H1 (cell line): ENCODE results near the gene SKP2. TPM values are rescaled to one million over a fixed set of nuclear protein-coding genes. Genes with fewer than 3 reads are reported as not detected.

ENCODE experiments used
- CTCF ChIA-PET: fragments of 300-600 bp; sonication (Branson Sonifier 250); formaldehyde crosslinking; loops from one replicate; lab custom pipeline; 2021; ENCODE audit not compliant: partially characterized antibody; lab: Charles Lee
- POLR2A ChIA-PET: fragments of 300-600 bp; sonication (Branson Sonifier 250); formaldehyde crosslinking; loops from one replicate; lab custom pipeline; 2021; ENCODE audit warnings: inconsistent platforms; ENCODE audit not compliant: partially characterized antibody; lab: Charles Lee
- DNase-seq, 2 experiments: peaks; one replicate each; pipeline versions ENCODE4 v3.0.0 to v3.0.0-alpha.2; 2010 to 2022; ENCODE audit warnings: low spot score in 2 of 2, low read depth in 1 of 2, mixed read lengths in 1 of 2
- FAIRE-seq: peaks from 2 replicates; lab custom pipeline; 2011; peaks lifted over from hg19 to GRCh38; lab: Jason Lieb, UNC
- H2AFZ ChIP-seq: 2 replicates; pipeline ENCODE4 v1.8.1; 2012; ENCODE audit warnings: low read length, inconsistent platforms
- H2AK5ac ChIP-seq: 2 replicates; pipeline ENCODE4 v1.6.1; 2013; ENCODE audit warnings: low read depth, low read length
- H2BK120ac ChIP-seq: replicated peaks from 2 replicates; pipeline ENCODE3; 2013; ENCODE audit warnings: low read depth, low read length, inconsistent platforms
- H2BK12ac ChIP-seq: 2 replicates; pipeline ENCODE4 v1.6.1; 2013; ENCODE audit warnings: low read depth, low read length
- H2BK15ac ChIP-seq: 2 replicates; pipeline ENCODE4 v1.6.1; 2013; ENCODE audit warnings: low read length
- H2BK20ac ChIP-seq: 2 replicates; pipeline ENCODE4 v1.6.1; 2013; ENCODE audit warnings: low read length
- H2BK5ac ChIP-seq: 2 replicates; pipeline ENCODE4 v1.6.1; 2013; ENCODE audit warnings: low read depth, low read length
- H3K14ac ChIP-seq: 2 replicates; pipeline ENCODE4 v1.6.1; 2013; ENCODE audit warnings: inconsistent platforms; ENCODE audit not compliant: insufficient read length
- H3K18ac ChIP-seq: 2 replicates; pipeline ENCODE4 v1.6.1; 2013; ENCODE audit warnings: low read length; ENCODE audit errors: extremely low read depth
- H3K23ac ChIP-seq: 2 replicates; pipeline ENCODE4 v1.6.1; 2013; ENCODE audit warnings: inconsistent platforms; ENCODE audit not compliant: insufficient read length
- H3K23me2 ChIP-seq: 2 replicates; pipeline ENCODE4 v1.6.1; 2013; ENCODE audit warnings: low read depth, low read length
- H3K27ac ChIP-seq: 2 replicates; pipeline ENCODE4 v1.6.1; 2011; ENCODE audit warnings: low read depth, low read length, inconsistent platforms
- H3K27me3 ChIP-seq, 4 experiments: replicated peaks in 1 of 4; 1 replicate in 1 of 4; 2 replicates in 3 of 4; pipeline versions ENCODE4 v1.6.1 to v1.8.1; 2011 to 2013; ENCODE audit warnings: low read length in 3 of 4, mild to moderate bottlenecking in 3 of 4, inconsistent platforms in 2 of 4, mixed read lengths in 2 of 4, moderate library complexity in 1 of 4; ENCODE audit not compliant: control insufficient read depth in 3 of 4, insufficient read depth in 3 of 4; ENCODE audit errors: extremely low read depth in 1 of 4
- H3K36me3 ChIP-seq, 4 experiments: 2 replicates each; pipeline versions ENCODE4 v1.6.1 to v1.8.1; 2011 to 2013; ENCODE audit warnings: mild to moderate bottlenecking in 4 of 4, low read length in 3 of 4, moderate library complexity in 2 of 4, control low read depth in 1 of 4, inconsistent platforms in 1 of 4; ENCODE audit not compliant: insufficient read depth in 4 of 4, control insufficient read depth in 2 of 4
- H3K4ac ChIP-seq: replicated peaks from 2 replicates; pipeline ENCODE3; 2013; ENCODE audit warnings: low read length, low read depth, mixed read lengths, inconsistent platforms; ENCODE audit not compliant: insufficient read length
- H3K4me1 ChIP-seq, 4 experiments: replicated peaks in 1 of 4; 1 replicate in 1 of 4; 2 replicates in 3 of 4; pipeline versions ENCODE4 v1.6.1 to v1.8.1; 2011 to 2013; ENCODE audit warnings: low read length in 3 of 4, inconsistent platforms in 2 of 4, mixed read lengths in 1 of 4; ENCODE audit not compliant: insufficient read depth in 4 of 4, control insufficient read depth in 3 of 4
- H3K4me2 ChIP-seq, 2 experiments: 2 replicates each; pipeline versions ENCODE4 v1.6.1 to v1.8.1; 2011 to 2013; ENCODE audit warnings: low read depth in 2 of 2, low read length in 2 of 2, control low read depth in 1 of 2, inconsistent platforms in 1 of 2, mild to moderate bottlenecking in 1 of 2; ENCODE audit not compliant: insufficient read depth in 1 of 2
- H3K4me3 ChIP-seq, 4 experiments: fragments of 200-600, 300-600 bp in 1 of 4; sonication (generic), shearing (Covaris generic), sonication (Bioruptor Twin) in 1 of 4; 2 replicates each; pipeline versions ENCODE4 v1.5.1 to v1.8.1; 2011 to 2016; ENCODE audit warnings: low read length in 4 of 4, low read depth in 3 of 4, control low read depth in 2 of 4, inconsistent platforms in 2 of 4, mild to moderate bottlenecking in 2 of 4, mixed read lengths in 1 of 4, moderate library complexity in 1 of 4; ENCODE audit not compliant: insufficient read depth in 2 of 4; ENCODE audit errors: extremely low read depth in 1 of 4
- H3K56ac ChIP-seq: replicated peaks from 2 replicates; pipeline ENCODE3; 2013; ENCODE audit warnings: low read depth, mild to moderate bottlenecking, mixed read lengths, low read length, inconsistent platforms; ENCODE audit not compliant: insufficient read length
- H3K79me1 ChIP-seq: 2 replicates; pipeline ENCODE4 v1.6.1; 2013; ENCODE audit warnings: low read depth, low read length, control low read depth
- H3K79me2 ChIP-seq, 2 experiments: 2 replicates each; pipeline versions ENCODE4 v1.6.1 to v1.8.1; 2012 to 2013; ENCODE audit warnings: low read length in 2 of 2, mild to moderate bottlenecking in 2 of 2, inconsistent platforms in 1 of 2; ENCODE audit not compliant: insufficient read depth in 2 of 2, control insufficient read depth in 1 of 2
- H3K9ac ChIP-seq, 4 experiments: replicated peaks in 1 of 4; 1 replicate in 1 of 4; 2 replicates in 3 of 4; pipeline versions ENCODE4 v1.6.1 to v1.8.1; 2011 to 2013; ENCODE audit warnings: low read depth in 3 of 4, low read length in 3 of 4, control low read depth in 2 of 4, mild to moderate bottlenecking in 2 of 4, moderate library complexity in 2 of 4, inconsistent platforms in 1 of 4; ENCODE audit errors: extremely low read depth in 1 of 4
- H3K9me3 ChIP-seq, 2 experiments: 2 replicates each; pipeline versions ENCODE4 v1.6.1 to v1.8.1; 2012 to 2013; ENCODE audit warnings: mild to moderate bottlenecking in 2 of 2, moderate library complexity in 2 of 2, control low read depth in 1 of 2, inconsistent platforms in 1 of 2, low read depth in 1 of 2, low read length in 1 of 2, mixed read lengths in 1 of 2; ENCODE audit not compliant: insufficient read depth in 2 of 2
- H4K20me1 ChIP-seq, 2 experiments: replicated peaks in 1 of 2; 2 replicates each; pipeline versions ENCODE3 to v1.8.1; 2011 to 2013; ENCODE audit warnings: inconsistent platforms in 2 of 2, low read length in 2 of 2, mild to moderate bottlenecking in 1 of 2; ENCODE audit not compliant: insufficient read depth in 2 of 2, control insufficient read depth in 1 of 2
- H4K5ac ChIP-seq: 2 replicates; pipeline ENCODE4 v1.6.1; 2013; ENCODE audit warnings: low read length, low read depth, mixed read lengths, inconsistent platforms; ENCODE audit not compliant: insufficient read length
- H4K8ac ChIP-seq: 2 replicates; pipeline ENCODE4 v1.8.0; 2013; ENCODE audit warnings: mild to moderate bottlenecking, moderate library complexity, low read length, inconsistent platforms; ENCODE audit not compliant: insufficient read depth; ENCODE audit errors: extremely low read depth
- H4K91ac ChIP-seq: replicated peaks from 2 replicates; pipeline ENCODE3; 2013; ENCODE audit warnings: low read length, mixed read lengths, inconsistent platforms; ENCODE audit not compliant: insufficient read length
- WGBS, 2 experiments: shearing (Covaris generic) in 1 of 2; methylation state at CpG; one replicate each; pipeline versions ENCODE4 v1.1.6 to v1.1.7; 2013 to 2015; ENCODE audit warnings: low lambda C conversion rate in 2 of 2, mixed read lengths in 2 of 2, inconsistent platforms in 1 of 2, low coverage in 1 of 2, missing lambda C conversion rate in 1 of 2; ENCODE audit not compliant: insufficient replicate concordance in 2 of 2, insufficient coverage in 1 of 2, insufficient read length in 1 of 2; ENCODE audit errors: extremely low coverage in 1 of 2, missing lambda C conversion rate in 1 of 2; 5-methylcytosine and 5-hydroxymethylcytosine counted together
- microRNA counts: library from miRNA; unstranded; fragments of <30 nt; microRNA quantifications from one replicate; lab custom pipeline; 2015
- microRNA-seq, 2 experiments: library from miRNA; unstranded; fragments of <30 nt; microRNA quantifications; one replicate each; pipeline versions ENCODE4 to v1.2.0, GENCODE V29; 2016 to 2020; ENCODE audit warnings: borderline microRNAs expressed in 2 of 2, borderline number of aligned reads in 2 of 2, borderline replicate concordance in 1 of 2
- polyA plus RNA-seq, 7 experiments: library from polyadenylated mRNA; depleted of rRNA in 3 of 7; stranded (reverse) in 5 of 7; unstranded in 2 of 7; fragments of >200 nt in 5 of 7; fragments of 200-250 nt in 2 of 7; gene quantifications; 1 replicate in 5 of 7; 2 replicates in 1 of 7; 4 replicates in 1 of 7; pipeline versions ENCODE4 v1.2.1 to v1.2.3, GENCODE V29; 2011 to 2013; ENCODE audit warnings: missing spikeins in 2 of 7, mixed read lengths in 2 of 7
- small RNA-seq: library from polyadenylated mRNA; stranded (forward); fragments of <200 nt; extraction: miRNeasy Mini kit (QIAGEN cat#:217004); gene quantifications from one replicate; pipeline ENCODE3, GENCODE V24; 2013; ENCODE audit not compliant: insufficient read depth
- total RNA-seq: library from RNA; stranded (reverse); fragmentation: NEBNext Ultra II Directional; extraction: Animal tissue kit (Norgen Biotek cat#: 25700); gene quantifications from 2 replicates; pipeline ENCODE4 v1.2.1, GENCODE V29; 2021
- TF ChIP-seq, protein P1 (sequence below): IDR thresholded peaks from 2 replicates; pipeline ENCODE4 v1.6.1; 2012; ENCODE audit warnings: inconsistent platforms

SKP2 gene
- total and polyA plus RNA-seq, 2 of the 8 experiments (the other 6 are each of a cell fraction or from before 2014, with no cell fraction given): 49.9 to 104 TPM

DNA sequence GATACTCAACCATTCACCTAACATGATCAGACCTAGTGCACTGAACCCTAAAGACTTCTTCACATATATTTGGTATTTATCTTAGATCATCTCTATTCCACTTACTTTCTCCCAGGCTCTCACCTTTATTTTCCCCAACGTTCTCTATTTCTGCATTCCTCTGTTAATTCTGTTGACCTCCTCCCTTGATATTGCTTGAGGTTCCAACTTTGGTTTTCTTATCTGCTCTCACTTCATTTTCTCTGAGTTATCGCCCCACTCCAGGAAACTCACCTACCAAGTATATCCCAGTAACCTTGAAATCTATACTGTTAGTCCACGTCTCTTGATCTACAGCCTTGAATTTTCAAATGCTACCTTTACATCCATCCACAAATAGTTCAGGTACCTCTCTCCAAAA lies 80.6 kb downstream of the SKP2 start:
- CTCF ChIA-PET: interaction anchor here (1.0 kb wide), 1 partner anchor 464 kb away, joined by 3 read pairs; no protein-coding TSS in a partner anchor
- no peaks in the 10 kb centered on the region for H4K20me1 ChIP-seq
- 89% methylated on average over 3 of the region's 3 CpGs; no CpG with 5 or more reads in 1 of the 2 experiments for WGBS, 2 experiments

More for the DNA sequence above, 80.6 kb downstream of the SKP2 start:
- Histone ChIP-seq H2BK15ac (no peak overlapping the region), H3K27me3 (peaks cover 0 to 2% (median 0%) of the 10 kb centered on the region in 4 experiments; a peak in 1 of 7 replicates), H3K14ac (no peak overlapping the region), H3K79me2 (no peaks in the 10 kb centered on the region; a peak in 1 of 4 replicates), H3K23ac (no peak overlapping the region), H2AK5ac (no peak overlapping the region), H3K79me1 (no peaks in the 10 kb centered on the region), H3K27ac (no peak overlapping the region), H3K4ac (no peak overlapping the region), H3K4me1 (no peaks in the 10 kb centered on the region), H3K18ac (no peak overlapping the region), H2AFZ (no peak overlapping the region), H3K23me2 (0 out of 2 replicates have a peak, but pooled peaks cover 2% of the 10 kb centered on the region), H2BK120ac (no peak overlapping the region), H3K4me2 (no peak overlapping the region), H4K8ac (no peak overlapping the region), H3K36me3 (no peaks in the 10 kb centered on the region), H2BK20ac (no peak overlapping the region), H3K9ac (no peak overlapping the region), H2BK12ac (no peak overlapping the region), H2BK5ac (no peak overlapping the region), H4K91ac (no peak overlapping the region), H3K4me3 (no peak overlapping the region), H3K56ac (no peak overlapping the region), H3K9me3 (no peaks in the 10 kb centered on the region), H4K5ac (no peak overlapping the region)
- TF ChIP-seq, protein P1, sequence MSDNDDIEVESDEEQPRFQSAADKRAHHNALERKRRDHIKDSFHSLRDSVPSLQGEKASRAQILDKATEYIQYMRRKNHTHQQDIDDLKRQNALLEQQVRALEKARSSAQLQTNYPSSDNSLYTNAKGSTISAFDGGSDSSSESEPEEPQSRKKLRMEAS: no peak
- POLR2A ChIA-PET: no interaction called here
- no peak for DNase-seq
- FAIRE-seq: no peak

MicroRNAs encoded within 50 kb of the gene (microRNA counts, 767-probe panel; counts per million panel counts)
- microRNA hsa-miR-580 (lab: Ali Mortazavi, UCI): 879 counts per million, percentile 95 among the panel's probes with 10 or more counts

Small RNA genes within 50 kb of the gene (microRNA-seq; reads per million reads assigned to microRNA genes)
- gene MIR580: 0 reads per million in 2 experiments

Small RNA genes within 50 kb of the gene (small RNA-seq; reads per million reads assigned to genes)
- gene MIR580: 7.4 reads per million, percentile 75 among the genes with 10 or more reads in this experiment
- gene RNU6-1305P: not detected

Other genes with a start within 250 kb of the SKP2 start
- not detected in 2 replicates for gene CAPSL, start 213.5 kb upstream of the SKP2 start, total RNA-seq
- gene CAPSL, start 213.5 kb upstream of the SKP2 start, polyA plus RNA-seq (2011; rRNA removed): not detected in 2 replicates
- 1.5 and 2.4 TPM in 2 replicates for gene UGT3A1, start 160.7 kb upstream of the SKP2 start, total RNA-seq
- 2.5 and 3.4 TPM in 2 replicates for gene UGT3A1, start 160.7 kb upstream of the SKP2 start, polyA plus RNA-seq (2011; rRNA removed)
- 19.4 and 20.4 TPM in 2 replicates for gene UGT3A2, start 85.2 kb upstream of the SKP2 start, total RNA-seq
- gene UGT3A2, start 85.2 kb upstream of the SKP2 start, polyA plus RNA-seq (2011; rRNA removed): 20.6 and 28.8 TPM in 2 replicates
- 3.9 and 4.1 TPM in 2 replicates for gene LMBRD2, start 224 bp upstream of the SKP2 start, total RNA-seq
- 0.89 and 1.1 TPM in 2 replicates for gene LMBRD2, start 224 bp upstream of the SKP2 start, polyA plus RNA-seq (2011; rRNA removed)
- gene NADK2, start 89.8 kb downstream of the SKP2 start, total RNA-seq: 16.1 and 16.4 TPM in 2 replicates
- gene NADK2, start 89.8 kb downstream of the SKP2 start, polyA plus RNA-seq (2011; rRNA removed): 3.3 and 3.4 TPM in 2 replicates
- not detected in 2 replicates for gene RANBP3L, start 149.8 kb downstream of the SKP2 start, total RNA-seq
- not detected in 2 replicates for gene RANBP3L, start 149.8 kb downstream of the SKP2 start, polyA plus RNA-seq (2011; rRNA removed)